Hepatocyte (in vitro differentiated cells): ENCODE results near the gene HPSE2. TPM values are rescaled to one million over a fixed set of nuclear protein-coding genes. Genes with fewer than 3 reads are reported as not detected.
"Not testable (repeated sequence)": the region's sequence is repeated elsewhere in the genome, so short reads cannot be mapped to it uniquely, and the experiment has no call there.

Experiments
- DNase-seq: peaks from one replicate; pipeline ENCODE4 v3.0.0-alpha.2; 2016; ENCODE audit warnings: low spot score
- H2AFZ ChIP-seq: fragments of 200-600 bp; sonication (generic); 2 replicates; pipeline ENCODE4 v1.6.0; 2016; ENCODE audit warnings: antibody characterized with exemption, mild to moderate bottlenecking
- H3K27ac ChIP-seq: fragments of 200-600 bp; sonication (generic); 2 replicates; pipeline ENCODE4 v1.5.1; 2016; ENCODE audit warnings: mild to moderate bottlenecking
- H3K27me3 ChIP-seq: fragments of 200-600 bp; sonication (generic); 2 replicates; pipeline ENCODE4 v1.6.1; 2016
- H3K36me3 ChIP-seq: fragments of 200-600 bp; sonication (generic); replicated peaks from 2 replicates; pipeline ENCODE4 v1.5.1; 2016; ENCODE audit warnings: low read depth; ENCODE audit not compliant: insufficient read depth
- H3K4me1 ChIP-seq: fragments of 200-600 bp; sonication (generic); 2 replicates; pipeline ENCODE4 v1.5.1; 2016; ENCODE audit warnings: mild to moderate bottlenecking, moderate library complexity; ENCODE audit not compliant: insufficient read depth
- H3K4me2 ChIP-seq: fragments of 200-600 bp; sonication (generic); 2 replicates; pipeline ENCODE4 v1.6.0; 2016
- H3K4me3 ChIP-seq: fragments of 200-600 bp; sonication (generic); 2 replicates; pipeline ENCODE4 v1.5.1; 2016; ENCODE audit warnings: mild to moderate bottlenecking
- H3K79me2 ChIP-seq: fragments of 200-600 bp; sonication (generic); 2 replicates; pipeline ENCODE4 v1.6.0; 2017; ENCODE audit warnings: mild to moderate bottlenecking
- H3K9me2 ChIP-seq: fragments of 200-600 bp; sonication (generic); replicated peaks from 2 replicates; pipeline ENCODE4 v1.6.0; 2017; ENCODE audit warnings: mild to moderate bottlenecking; ENCODE audit not compliant: insufficient read depth
- H3K9me3 ChIP-seq: fragments of 200-600 bp; sonication (generic); 2 replicates; pipeline ENCODE4 v1.5.1; 2016; ENCODE audit warnings: low read depth, mild to moderate bottlenecking
- H4K20me1 ChIP-seq: fragments of 200-600 bp; sonication (generic); 2 replicates; pipeline ENCODE4 v1.6.0; 2016; ENCODE audit warnings: mild to moderate bottlenecking; ENCODE audit not compliant: insufficient read depth, poor library complexity, severe bottlenecking
- CTCF ChIP-seq: fragments of 200-600 bp; sonication (generic); IDR thresholded peaks from 2 replicates; pipeline ENCODE4 v1.5.1; 2016; ENCODE audit warnings: antibody characterized with exemption, mild to moderate bottlenecking; ENCODE audit not compliant: poor library complexity
- EZH2 ChIP-seq: fragments of 200-600 bp; sonication (generic); IDR thresholded peaks from 2 replicates; pipeline ENCODE4 v1.6.1; 2016; ENCODE audit warnings: antibody characterized with exemption, mild to moderate bottlenecking, borderline replicate concordance
- EZH2phosphoT487 ChIP-seq: fragments of 200-600 bp; sonication (generic); IDR thresholded peaks from one replicate; pipeline ENCODE4 v1.6.1; 2018; ENCODE audit warnings: antibody characterized with exemption, mild to moderate bottlenecking, low read depth, moderate library complexity; ENCODE audit not compliant: unreplicated experiment, severe bottlenecking
- WGBS: methylation state at CpG from one replicate; pipeline ENCODE4 v1.1.6; 2016; ENCODE audit warnings: low lambda C conversion rate; ENCODE audit errors: missing lambda C conversion rate; 5-methylcytosine and 5-hydroxymethylcytosine counted together
- polyA plus RNA-seq: library from polyadenylated mRNA; unstranded; fragments of >200 nt; fragmentation: Nextera tagmentation; extraction: Ambion mirVana; gene quantifications from 2 replicates; pipeline ENCODE4 v1.2.1, GENCODE V29; 2016
- total RNA-seq: library from RNA; depleted of rRNA; stranded (reverse); fragments of >200 nt; gene quantifications from 2 replicates; pipeline ENCODE4 v1.2.3, GENCODE V29; 2014

HPSE2 gene
- total and polyA plus RNA-seq, 2 experiments from 2014 or later: 3.7 to 5.7 TPM

- TF ChIP-seq EZH2phosphoT487: no peak
- no peak for TF ChIP-seq EZH2
- TF ChIP-seq CTCF: no peak
- 91% methylated on average over 2 of the region's 2 CpGs for WGBS
- Histone ChIP-seq H3K79me2 (no peaks in the 10 kb centered on the region), H3K36me3 (no peaks in the 10 kb centered on the region), H3K4me2 (no peak overlapping the region), H3K27me3 (no peaks in the 10 kb centered on the region), H3K9me3 (no peaks in the 10 kb centered on the region), H3K4me1 (peaks cover 5% of the 10 kb centered on the region), H3K4me3 (no peak overlapping the region), H3K27ac (no peak overlapping the region), H4K20me1 (no peaks in the 10 kb centered on the region), H2AFZ (no peak overlapping the region), H3K9me2 (no peaks in the 10 kb centered on the region)
- DNase-seq: no peak
Measured at GRCh38 chr10:98560565-98560964, 675.1 kb downstream of the HPSE2 start.

GRCh38 chr10:98556061-98556460, 679.6 kb downstream of the HPSE2 start:
- no peak for TF ChIP-seq CTCF
- TF ChIP-seq EZH2: no peak
- TF ChIP-seq EZH2phosphoT487: no peak
- DNase-seq: no peak
- Histone ChIP-seq H3K4me3 (no peak overlapping the region), H3K9me3 (no peaks in the 10 kb centered on the region), H3K4me1 (peaks cover 18% of the 10 kb centered on the region), H3K9me2 (no peaks in the 10 kb centered on the region), H3K27ac (no peak overlapping the region), H4K20me1 (no peaks in the 10 kb centered on the region), H2AFZ (no peak overlapping the region), H3K36me3 (no peaks in the 10 kb centered on the region), H3K27me3 (peaks cover 3% of the 10 kb centered on the region), H3K79me2 (no peaks in the 10 kb centered on the region), H3K4me2 (no peak overlapping the region)
- 64% methylated on average over 3 of the region's 3 CpGs for WGBS

GRCh38 chr10:98555021-98555619, 680.5 kb downstream of the HPSE2 start:
- peaks cover 18% of the 10 kb centered on the region for H3K4me1 ChIP-seq
- no peaks in the 10 kb centered on the region for H3K36me3 ChIP-seq
- no peaks in the 10 kb centered on the region for H3K9me3 ChIP-seq
- DNase-seq: peak; percentile 32
- no peaks in the 10 kb centered on the region for H3K9me2 ChIP-seq
- H3K27ac ChIP-seq: no peak overlapping the region
- H3K27me3 ChIP-seq: peaks cover 3% of the 10 kb centered on the region
- H3K4me3 ChIP-seq: no peak overlapping the region
- H3K79me2 ChIP-seq: no peaks in the 10 kb centered on the region
- 12% methylated on average over 7 of the region's 7 CpGs for WGBS
- TF ChIP-seq CTCF: no peak
- no peak for TF ChIP-seq EZH2phosphoT487
- no peak overlapping the region for H2AFZ ChIP-seq
- no peaks in the 10 kb centered on the region for H4K20me1 ChIP-seq
- peak overlapping the region; percentile 50 for H3K4me2 ChIP-seq

- DNase-seq, H3K9me2 ChIP-seq, H3K27me3 ChIP-seq, H3K4me2 ChIP-seq, H3K4me3 ChIP-seq, H3K36me3 ChIP-seq, H3K79me2 ChIP-seq, H2AFZ ChIP-seq, H3K9me3 ChIP-seq, H3K4me1 ChIP-seq, H3K27ac ChIP-seq, H4K20me1 ChIP-seq: not testable (repeated sequence)
- 66% methylated on average over 7 of the region's 7 CpGs for WGBS
Measured at GRCh38 chr10:98541561-98541960, 694.1 kb downstream of the HPSE2 start.
